AG04450 (cell line): ENCODE results near the gene FKBP6. TPM values are rescaled to one million over a fixed set of nuclear protein-coding genes. Genes with fewer than 3 reads are reported as not detected.
"Not testable (repeated sequence)": the region's sequence is repeated elsewhere in the genome, so short reads cannot be mapped to it uniquely, and the experiment has no call there.

ENCODE experiments used
- CTCF ChIA-PET: fragments of 300-600, 350-600 bp; formaldehyde crosslinking; extraction: SDS; loops from one replicate; lab custom pipeline; 2022; ENCODE audit warnings: antibody characterized with exemption, inconsistent platforms; lab: Charles Lee
- POLR2A ChIA-PET: fragments of 350-600 bp; formaldehyde crosslinking; extraction: SDS; loops from one replicate; lab custom pipeline; 2021; ENCODE audit warnings: antibody characterized with exemption, inconsistent platforms; lab: Yijun Ruan, JAX
- DNase-seq: peaks from one replicate; pipeline ENCODE4 v3.0.0-alpha.2; 2011; ENCODE audit warnings: low read depth, low spot score
- H3K27ac ChIP-seq: one replicate; pipeline ENCODE4 v1.5.1; 2012; ENCODE audit warnings: low read depth, low read length, control low read depth
- H3K27me3 ChIP-seq: one replicate; pipeline ENCODE4 v1.6.0; 2012; ENCODE audit warnings: low read length; ENCODE audit not compliant: control insufficient read depth, insufficient read depth
- H3K4me3 ChIP-seq: 2 replicates; pipeline ENCODE4 v1.5.1; 2011; ENCODE audit warnings: mild to moderate bottlenecking, low read depth, low read length, control low read depth
- H3K9me3 ChIP-seq: 2 replicates; pipeline ENCODE4 v1.5.1; 2012; ENCODE audit warnings: low read length; ENCODE audit not compliant: control insufficient read depth, insufficient read depth
- polyA plus RNA-seq: library from polyadenylated mRNA; depleted of rRNA; stranded (reverse); fragments of >200 nt; gene quantifications from 2 replicates; pipeline ENCODE4 v1.2.3, GENCODE V29; 2011
- TF ChIP-seq, protein P1 (sequence below): IDR thresholded peaks from 2 replicates; pipeline ENCODE4 v1.5.1; 2011; ENCODE audit warnings: low read depth, low read length, control low read depth, inconsistent platforms

The FKBP6 gene
- polyA plus RNA-seq, 1 experiment: not detected

DNA sequence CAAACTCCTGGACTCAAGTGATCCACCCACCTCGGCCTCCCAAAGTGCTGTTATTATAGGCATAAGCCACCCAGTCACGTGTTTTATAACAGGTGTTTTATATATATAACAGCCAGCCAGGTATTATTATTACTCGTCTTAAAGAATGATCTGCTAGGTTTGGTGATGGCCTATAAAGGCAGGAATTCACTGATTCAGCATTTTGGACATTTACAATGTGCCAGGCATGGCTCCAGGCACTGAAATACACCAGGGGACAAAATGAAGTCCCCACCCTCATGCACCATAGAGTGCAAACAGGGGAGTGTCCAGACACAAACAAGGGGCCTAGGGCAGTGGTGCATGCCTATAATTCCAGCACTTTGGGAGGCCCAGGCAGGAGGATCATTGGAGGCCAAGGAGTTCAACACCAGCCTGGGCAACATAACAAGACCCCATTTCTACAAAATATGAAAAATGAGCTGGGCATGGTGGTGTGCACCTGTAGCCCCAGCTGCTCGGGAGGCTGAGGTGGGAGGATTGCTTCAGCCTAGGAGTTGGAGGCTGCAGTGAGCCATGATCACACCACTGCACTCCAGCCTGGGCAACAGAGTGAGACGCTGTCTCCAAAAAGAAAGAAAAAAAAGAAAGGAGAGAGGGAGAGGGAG is 4.4 kb upstream of the FKBP6 start:
- H3K4me3 ChIP-seq, H3K27ac ChIP-seq, H3K27me3 ChIP-seq, POLR2A ChIA-PET, H3K9me3 ChIP-seq, DNase-seq: not testable (repeated sequence)
- CTCF ChIA-PET: interaction anchor here (0.6 to 2.9 kb wide), 11 partner anchors 9 to 614 kb away, joined by 3 to 42 read pairs (median 5); no protein-coding TSS in a partner anchor

- TF ChIP-seq, protein P1, sequence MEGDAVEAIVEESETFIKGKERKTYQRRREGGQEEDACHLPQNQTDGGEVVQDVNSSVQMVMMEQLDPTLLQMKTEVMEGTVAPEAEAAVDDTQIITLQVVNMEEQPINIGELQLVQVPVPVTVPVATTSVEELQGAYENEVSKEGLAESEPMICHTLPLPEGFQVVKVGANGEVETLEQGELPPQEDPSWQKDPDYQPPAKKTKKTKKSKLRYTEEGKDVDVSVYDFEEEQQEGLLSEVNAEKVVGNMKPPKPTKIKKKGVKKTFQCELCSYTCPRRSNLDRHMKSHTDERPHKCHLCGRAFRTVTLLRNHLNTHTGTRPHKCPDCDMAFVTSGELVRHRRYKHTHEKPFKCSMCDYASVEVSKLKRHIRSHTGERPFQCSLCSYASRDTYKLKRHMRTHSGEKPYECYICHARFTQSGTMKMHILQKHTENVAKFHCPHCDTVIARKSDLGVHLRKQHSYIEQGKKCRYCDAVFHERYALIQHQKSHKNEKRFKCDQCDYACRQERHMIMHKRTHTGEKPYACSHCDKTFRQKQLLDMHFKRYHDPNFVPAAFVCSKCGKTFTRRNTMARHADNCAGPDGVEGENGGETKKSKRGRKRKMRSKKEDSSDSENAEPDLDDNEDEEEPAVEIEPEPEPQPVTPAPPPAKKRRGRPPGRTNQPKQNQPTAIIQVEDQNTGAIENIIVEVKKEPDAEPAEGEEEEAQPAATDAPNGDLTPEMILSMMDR: peak; percentile 64
- H3K27ac ChIP-seq, H3K4me3 ChIP-seq, H3K9me3 ChIP-seq, POLR2A ChIA-PET, H3K27me3 ChIP-seq: not testable (repeated sequence)
- CTCF ChIA-PET: interaction anchor here (0.6 to 2.9 kb wide), 12 partner anchors 8 to 613 kb away, joined by 3 to 42 read pairs (median 4); no protein-coding TSS in a partner anchor
- DNase-seq: peak; percentile 21
These were observed 3.7 kb upstream of the FKBP6 start for GRCh38 chr7:73324081-73324845.

GRCh38 chr7:73325424-73325823 is 2.5 kb upstream of the FKBP6 start:
- POLR2A ChIA-PET: not testable (repeated sequence)

DNA sequence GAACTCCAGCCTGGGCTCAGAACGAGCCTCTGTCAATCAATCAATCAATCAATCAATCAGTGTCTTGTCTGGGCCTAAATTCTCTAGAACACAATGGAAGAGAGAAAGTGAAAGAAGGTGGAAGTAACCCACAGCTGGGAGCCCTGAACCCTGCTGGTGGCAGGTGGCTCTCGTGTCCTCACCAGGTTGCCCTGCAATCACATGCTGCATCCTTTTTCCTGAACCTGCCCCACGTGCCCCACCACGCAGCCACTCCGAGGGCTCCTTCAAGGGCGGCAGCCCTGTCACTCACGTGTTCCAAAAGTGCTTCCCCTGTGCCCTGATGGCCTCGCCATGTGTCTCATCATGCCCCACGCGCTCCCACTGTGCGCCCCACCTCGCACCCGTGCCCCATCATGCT is 512 bp upstream of the FKBP6 start:
- CTCF ChIA-PET: interaction anchor here (0.6 kb wide), 1 partner anchor 194 kb away, joined by 3 read pairs; no protein-coding TSS in a partner anchor
- H3K27ac ChIP-seq, H3K27me3 ChIP-seq, DNase-seq, H3K9me3 ChIP-seq, H3K4me3 ChIP-seq: not testable (repeated sequence)
- POLR2A ChIA-PET: interaction anchor here (0.6 kb wide), 1 partner anchor 230 kb away, joined by 4 read pairs; the partner anchor contains the start of gene BCL7B

More at GRCh38 chr7:73325424-73325823, 2.5 kb upstream of the FKBP6 start:
- H3K4me3 ChIP-seq, H3K9me3 ChIP-seq, H3K27ac ChIP-seq, H3K27me3 ChIP-seq, DNase-seq: not testable (repeated sequence)
- CTCF ChIA-PET: interaction anchor here (1.8 to 2.9 kb wide), 2 partner anchors 123 to 127 kb away, joined by 8 to 42 read pairs; no protein-coding TSS in a partner anchor

DNA sequence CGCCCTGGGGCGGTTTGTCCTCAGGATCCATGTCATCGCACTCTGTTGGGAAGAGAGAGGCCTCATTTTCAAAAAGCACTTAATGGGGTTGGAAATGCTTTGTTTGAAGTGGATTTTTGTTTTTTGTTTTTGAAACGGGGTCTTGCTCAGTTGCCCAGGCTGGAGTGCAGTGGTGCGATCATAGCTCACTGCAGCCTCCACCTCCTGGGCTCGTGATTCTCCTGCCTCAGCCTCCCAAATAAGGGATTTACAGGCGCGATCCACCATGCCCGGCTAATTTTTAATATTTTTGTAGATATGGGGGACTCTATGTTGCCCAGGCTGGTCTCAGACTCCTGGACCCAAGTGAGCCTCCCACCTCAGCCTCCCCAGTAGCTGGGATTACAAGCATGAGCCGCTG is 735 bp downstream of the FKBP6 start:
- peaks cover 5% of the 10 kb centered on the region for H3K27me3 ChIP-seq
- no peak for DNase-seq
- H3K27ac ChIP-seq: no peak overlapping the region
- TF ChIP-seq, protein P1: no peak
- CTCF ChIA-PET: no interaction called here
- H3K4me3 ChIP-seq: no peak overlapping the region
- peaks cover 4% of the 10 kb centered on the region; the same call in 1 of the 2 replicates for H3K9me3 ChIP-seq
- POLR2A ChIA-PET: no interaction called here

DNA sequence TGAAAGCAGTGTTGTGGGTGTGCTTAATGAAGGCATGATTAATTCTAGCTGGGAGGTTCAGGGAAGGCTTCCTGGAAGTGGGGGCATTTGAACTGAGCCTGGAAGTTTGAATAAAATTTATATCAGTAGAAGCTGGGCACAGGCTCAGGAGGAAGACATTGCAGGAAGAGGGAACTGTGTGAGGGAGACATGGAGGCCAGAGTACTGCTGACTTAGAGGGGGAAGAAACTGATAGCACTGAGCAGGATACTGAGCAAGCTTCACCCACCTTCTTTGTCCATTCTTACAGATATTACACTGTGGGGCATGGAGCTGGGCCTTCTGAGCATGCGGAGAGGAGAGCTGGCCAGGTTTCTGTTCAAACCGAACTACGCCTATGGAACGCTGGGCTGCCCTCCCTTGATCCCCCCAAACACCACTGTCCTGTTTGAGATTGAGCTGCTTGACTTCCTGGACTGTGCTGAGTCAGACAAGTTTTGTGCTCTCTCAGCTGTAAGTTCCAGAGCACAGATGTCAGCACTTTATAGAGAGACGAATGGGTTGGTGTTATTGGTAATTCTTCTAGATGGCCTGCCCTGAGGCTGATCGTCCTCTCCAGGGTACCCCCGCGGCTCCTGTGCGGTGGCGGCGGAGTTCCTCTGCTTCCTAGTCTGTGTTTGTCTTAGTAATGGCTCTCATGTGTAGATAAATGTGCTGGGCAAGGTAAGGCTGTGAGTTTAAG is 2.1 kb downstream of the FKBP6 start:
- Histone ChIP-seq H3K9me3 (peaks cover 4% of the 10 kb centered on the region; the same call in 1 of the 2 replicates), H3K27me3 (peaks cover 8% of the 10 kb centered on the region), H3K4me3 (no peak overlapping the region), H3K27ac (peak overlapping the region; percentile 31)
- TF ChIP-seq, protein P1: no peak
- POLR2A ChIA-PET: no interaction called here
- peak; percentile 8 for DNase-seq
- CTCF ChIA-PET: interaction anchor here (1.2 kb wide), 1 partner anchor 122 kb away, joined by 5 read pairs; no protein-coding TSS in a partner anchor
